Liver (tissue), 9 donors: Measurements from ENCODE around the gene CMTM5. TPM values are rescaled to one million over a fixed set of nuclear protein-coding genes. Genes with fewer than 3 reads are reported as not detected.

Experiments
- DNase-seq: peaks from one replicate; pipeline ENCODE4 v3.0.0-alpha.2; 2017; ENCODE audit warnings: low spot score
- H3K27ac ChIP-seq, 2 donors: one replicate each; pipeline ENCODE4 v1.7.0; 2013; ENCODE audit warnings: inconsistent platforms in 2 of 2, low read length in 2 of 2, control low read depth in 1 of 2, low read depth in 1 of 2, mild to moderate bottlenecking in 1 of 2
- H3K27me3 ChIP-seq, 4 donors: one replicate each; pipeline versions ENCODE4 v1.6.1 to v1.7.0; 2013; ENCODE audit warnings: low read length in 3 of 4, inconsistent platforms in 1 of 4, mild to moderate bottlenecking in 1 of 4, moderate library complexity in 1 of 4; ENCODE audit not compliant: control insufficient read depth in 4 of 4, insufficient read depth in 4 of 4
- H3K36me3 ChIP-seq, 4 donors: one replicate each; pipeline versions ENCODE4 v1.6.1 to v1.7.0; 2013; ENCODE audit warnings: low read length in 3 of 4, mild to moderate bottlenecking in 3 of 4, low read depth in 1 of 4, moderate library complexity in 1 of 4; ENCODE audit not compliant: control insufficient read depth in 4 of 4, insufficient read depth in 3 of 4
- H3K4me1 ChIP-seq, 4 donors: one replicate each; pipeline versions ENCODE4 v1.6.1 to v1.7.0; 2013; ENCODE audit warnings: low read length in 3 of 4, mild to moderate bottlenecking in 3 of 4, moderate library complexity in 1 of 4; ENCODE audit not compliant: control insufficient read depth in 4 of 4, insufficient read depth in 4 of 4
- H3K4me3 ChIP-seq, 3 donors: one replicate each; pipeline versions ENCODE4 v1.6.1 to v1.7.0; 2013; ENCODE audit warnings: low read length in 3 of 3, control low read depth in 1 of 3, low read depth in 1 of 3, mild to moderate bottlenecking in 1 of 3
- H3K9ac ChIP-seq, 2 donors: one replicate each; pipeline ENCODE4 v1.7.0; 2013; ENCODE audit warnings: low read length in 2 of 2, mild to moderate bottlenecking in 2 of 2, moderate library complexity in 2 of 2, control low read depth in 1 of 2, low read depth in 1 of 2
- H3K9me3 ChIP-seq, 4 donors: one replicate each; pipeline versions ENCODE4 v1.6.1 to v1.7.0; 2013; ENCODE audit warnings: low read length in 3 of 4; ENCODE audit not compliant: control insufficient read depth in 4 of 4
- EGR1 ChIP-seq, 2 donors: IDR thresholded peaks; 2 replicates each; pipeline ENCODE4 v1.6.1; 2016 to 2018; ENCODE audit warnings: antibody characterized with exemption in 2 of 2, low read depth in 2 of 2
- FOXA1 ChIP-seq: IDR thresholded peaks from 2 replicates; pipeline ENCODE4 v1.6.1; 2016; ENCODE audit warnings: antibody characterized with exemption
- FOXA2 ChIP-seq: IDR thresholded peaks from 2 replicates; pipeline ENCODE4 v1.6.1; 2016; ENCODE audit warnings: antibody characterized with exemption
- GABPA ChIP-seq, 2 donors: IDR thresholded peaks in 1 of 2; conservative IDR thresholded peaks in 1 of 2; 2 replicates each; pipeline ENCODE4 v1.6.1; 2016; ENCODE audit warnings: antibody characterized with exemption in 2 of 2, mild to moderate bottlenecking in 1 of 2, moderate library complexity in 1 of 2
- HNF4G ChIP-seq: IDR thresholded peaks from 2 replicates; pipeline ENCODE4 v1.6.1; 2016; ENCODE audit warnings: antibody characterized with exemption
- JUND ChIP-seq, 2 donors: IDR thresholded peaks; 2 replicates each; pipeline ENCODE4 v1.6.1; 2016; ENCODE audit warnings: antibody characterized with exemption in 2 of 2
- RAD21 ChIP-seq, 2 donors: IDR thresholded peaks; 2 replicates each; pipeline ENCODE4 v1.6.1; 2016; ENCODE audit warnings: antibody characterized with exemption in 2 of 2, mild to moderate bottlenecking in 2 of 2
- RXRA ChIP-seq, 2 donors: IDR thresholded peaks; 2 replicates each; pipeline ENCODE4 v1.6.1; 2017 to 2018; ENCODE audit warnings: antibody characterized with exemption in 2 of 2, mild to moderate bottlenecking in 1 of 2
- SP1 ChIP-seq: IDR thresholded peaks from 2 replicates; pipeline ENCODE4 v1.6.1; 2018; ENCODE audit warnings: antibody characterized with exemption, mild to moderate bottlenecking
- TAF1 ChIP-seq: conservative IDR thresholded peaks from 2 replicates; pipeline ENCODE4 v1.6.1; 2016; ENCODE audit warnings: antibody characterized with exemption, mild to moderate bottlenecking
- YY1 ChIP-seq: IDR thresholded peaks from 2 replicates; pipeline ENCODE4 v1.6.1; 2016; ENCODE audit warnings: antibody characterized with exemption, mild to moderate bottlenecking
- WGBS: extraction: QIAGEN DNeasy Blood & Tissue Kit; methylation state at CpG from one replicate; pipeline ENCODE4 v1.1.7; 2013; 5-methylcytosine and 5-hydroxymethylcytosine counted together
- polyA plus RNA-seq, 2 donors: library from polyadenylated mRNA; stranded (reverse) in 1 of 2; unstranded in 1 of 2; fragments of 200-250 nt in 1 of 2; fragments of >200 nt in 1 of 2; fragmentation: Nextera tagmentation in 1 of 2; extraction: Ambion mirVana in 1 of 2; gene quantifications; one replicate each; pipeline versions ENCODE4 v1.2.1 to v1.2.3, GENCODE V29; 2013 to 2015
- total RNA-seq, 2 donors: library from RNA; depleted of rRNA; stranded (reverse); fragments of >200 nt; gene quantifications; one replicate each; pipeline ENCODE4 v1.2.3, GENCODE V29; 2014
- TF ChIP-seq, protein P1 (sequence below): IDR thresholded peaks from 2 replicates; pipeline ENCODE4 v1.6.1; 2016; ENCODE audit warnings: antibody characterized with exemption
- TF ChIP-seq, protein P2 (sequence below): IDR thresholded peaks from 2 replicates; pipeline ENCODE4 v1.6.1; 2016; ENCODE audit warnings: antibody characterized with exemption
- TF ChIP-seq, protein P3 (sequence below): IDR thresholded peaks from 2 replicates; pipeline ENCODE4 v1.6.1; 2016; ENCODE audit warnings: antibody characterized with exemption, mild to moderate bottlenecking
- TF ChIP-seq, protein P4 (sequence below): IDR thresholded peaks from 2 replicates; pipeline ENCODE4 v1.6.1; 2016; ENCODE audit warnings: antibody characterized with exemption
- donor health status: healthy.
- donor health status: healthy.
- donor health status: healthy.
- donor health status: healthy.
- donor health status: healthy.

CMTM5 gene
- total and polyA plus RNA-seq, 4 donors: 0.22 to 5.5 TPM; not detected in 2

DNA sequence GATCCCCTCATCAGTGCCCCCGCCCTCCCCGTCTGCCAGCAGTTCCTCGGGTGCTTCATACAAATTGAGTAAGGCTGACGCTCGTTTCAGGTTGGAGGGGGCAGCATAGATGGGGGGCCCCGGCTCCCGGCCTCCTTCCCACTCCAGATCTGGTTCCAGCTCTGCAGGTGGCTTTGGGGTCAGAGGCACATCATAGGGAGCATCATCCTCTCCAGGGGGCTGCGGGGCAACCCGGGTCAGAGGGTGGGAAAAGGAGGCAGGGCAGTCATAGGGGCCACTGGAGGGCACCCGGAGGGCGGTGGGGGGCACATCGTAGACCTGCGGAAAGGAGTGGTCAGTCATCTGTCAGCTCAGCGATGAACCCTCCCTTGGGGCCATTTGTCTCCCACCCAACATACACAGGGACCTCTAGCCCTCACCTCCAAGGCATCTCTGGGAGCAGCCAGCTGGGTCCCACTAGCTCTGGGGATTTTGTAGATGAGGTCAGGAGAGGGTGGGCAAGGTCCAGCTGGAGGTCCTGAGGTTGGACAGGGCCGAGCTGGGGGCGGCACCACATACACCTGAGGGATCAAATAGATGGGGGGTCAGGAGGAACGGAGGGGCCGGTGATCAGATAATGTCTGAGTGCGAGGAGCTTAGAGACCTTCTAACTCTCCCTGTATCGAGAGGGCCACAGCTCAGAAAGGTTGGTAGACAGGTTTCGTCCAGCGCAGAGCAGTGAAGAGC is 17.0 kb upstream of the CMTM5 start:
- peaks cover 0 to 10% (median 5%) of the 10 kb centered on the region in 4 donors for H3K27me3 ChIP-seq
- H3K4me3 ChIP-seq: no peak overlapping the region
- no peak overlapping the region for H3K27ac ChIP-seq
- DNase-seq: no peak
- TF ChIP-seq FOXA1 (no peak), EGR1 (IDR thresholded peaks at IDR 0.05; ENCODE audit: low read depth in 2 of 2) (no peak), SP1 (no peak), GABPA (IDR thresholded peaks at IDR 0.05 in 1 of 2, conservative IDR thresholded peaks at IDR 0.05 in 1 of 2) (no peak), JUND (IDR thresholded peaks at IDR 0.05) (no peak), YY1 (no peak), TAF1 (no peak), HNF4G (no peak)
- no peaks in the 10 kb centered on the region for H3K36me3 ChIP-seq
- no peak overlapping the region for H3K9ac ChIP-seq
- WGBS: 85% methylated on average over 22 of the region's 22 CpGs
- H3K4me1 ChIP-seq: peaks cover 0 to 2% (median under 1%) of the 10 kb centered on the region in 4 donors
- no peaks in the 10 kb centered on the region for H3K9me3 ChIP-seq

DNA sequence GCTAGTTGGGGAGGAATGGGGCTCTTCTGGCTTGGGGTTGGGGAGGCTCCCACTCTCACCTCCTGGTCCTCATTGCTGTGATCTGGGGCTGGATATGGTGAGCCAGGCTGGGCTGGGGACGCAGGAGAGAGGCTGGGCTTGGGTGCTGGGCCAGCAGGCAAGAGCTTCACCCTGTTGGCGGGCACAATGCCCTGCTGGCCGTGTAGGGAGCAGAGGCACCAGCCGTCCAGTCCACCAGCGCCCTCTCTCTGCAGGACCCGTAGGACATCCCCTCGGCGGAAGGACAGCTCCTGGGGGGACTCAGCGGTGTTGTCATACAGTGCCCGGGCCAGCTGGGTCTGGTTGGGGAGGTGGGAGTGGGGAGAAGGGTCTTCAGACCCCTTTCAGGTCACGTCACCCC is 16.4 kb upstream of the CMTM5 start:
- peaks cover 0 to 7% (median 5%) of the 10 kb centered on the region in 4 donors for H3K27me3 ChIP-seq
- 76% methylated on average over 11 of the region's 11 CpGs for WGBS
- H3K4me1 ChIP-seq: peaks cover 2 to 7% (median 5%) of the 10 kb centered on the region in 4 donors

More for the DNA sequence above, 16.4 kb upstream of the CMTM5 start:
- no peak overlapping the region for H3K4me3 ChIP-seq
- no peak overlapping the region for H3K9ac ChIP-seq
- H3K27ac ChIP-seq: no peak overlapping the region
- TF ChIP-seq TAF1: no peak
- TF ChIP-seq FOXA1: no peak
- TF ChIP-seq, protein P1, sequence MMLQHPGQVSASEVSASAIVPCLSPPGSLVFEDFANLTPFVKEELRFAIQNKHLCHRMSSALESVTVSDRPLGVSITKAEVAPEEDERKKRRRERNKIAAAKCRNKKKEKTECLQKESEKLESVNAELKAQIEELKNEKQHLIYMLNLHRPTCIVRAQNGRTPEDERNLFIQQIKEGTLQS: no peak
- no peak for TF ChIP-seq YY1
- TF ChIP-seq, protein P2, sequence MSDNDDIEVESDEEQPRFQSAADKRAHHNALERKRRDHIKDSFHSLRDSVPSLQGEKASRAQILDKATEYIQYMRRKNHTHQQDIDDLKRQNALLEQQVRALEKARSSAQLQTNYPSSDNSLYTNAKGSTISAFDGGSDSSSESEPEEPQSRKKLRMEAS: no peak
- TF ChIP-seq, protein P3, sequence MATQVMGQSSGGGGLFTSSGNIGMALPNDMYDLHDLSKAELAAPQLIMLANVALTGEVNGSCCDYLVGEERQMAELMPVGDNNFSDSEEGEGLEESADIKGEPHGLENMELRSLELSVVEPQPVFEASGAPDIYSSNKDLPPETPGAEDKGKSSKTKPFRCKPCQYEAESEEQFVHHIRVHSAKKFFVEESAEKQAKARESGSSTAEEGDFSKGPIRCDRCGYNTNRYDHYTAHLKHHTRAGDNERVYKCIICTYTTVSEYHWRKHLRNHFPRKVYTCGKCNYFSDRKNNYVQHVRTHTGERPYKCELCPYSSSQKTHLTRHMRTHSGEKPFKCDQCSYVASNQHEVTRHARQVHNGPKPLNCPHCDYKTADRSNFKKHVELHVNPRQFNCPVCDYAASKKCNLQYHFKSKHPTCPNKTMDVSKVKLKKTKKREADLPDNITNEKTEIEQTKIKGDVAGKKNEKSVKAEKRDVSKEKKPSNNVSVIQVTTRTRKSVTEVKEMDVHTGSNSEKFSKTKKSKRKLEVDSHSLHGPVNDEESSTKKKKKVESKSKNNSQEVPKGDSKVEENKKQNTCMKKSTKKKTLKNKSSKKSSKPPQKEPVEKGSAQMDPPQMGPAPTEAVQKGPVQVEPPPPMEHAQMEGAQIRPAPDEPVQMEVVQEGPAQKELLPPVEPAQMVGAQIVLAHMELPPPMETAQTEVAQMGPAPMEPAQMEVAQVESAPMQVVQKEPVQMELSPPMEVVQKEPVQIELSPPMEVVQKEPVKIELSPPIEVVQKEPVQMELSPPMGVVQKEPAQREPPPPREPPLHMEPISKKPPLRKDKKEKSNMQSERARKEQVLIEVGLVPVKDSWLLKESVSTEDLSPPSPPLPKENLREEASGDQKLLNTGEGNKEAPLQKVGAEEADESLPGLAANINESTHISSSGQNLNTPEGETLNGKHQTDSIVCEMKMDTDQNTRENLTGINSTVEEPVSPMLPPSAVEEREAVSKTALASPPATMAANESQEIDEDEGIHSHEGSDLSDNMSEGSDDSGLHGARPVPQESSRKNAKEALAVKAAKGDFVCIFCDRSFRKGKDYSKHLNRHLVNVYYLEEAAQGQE: no peak
- no peak for TF ChIP-seq RXRA (IDR thresholded peaks at IDR 0.05)
- TF ChIP-seq, protein P4, sequence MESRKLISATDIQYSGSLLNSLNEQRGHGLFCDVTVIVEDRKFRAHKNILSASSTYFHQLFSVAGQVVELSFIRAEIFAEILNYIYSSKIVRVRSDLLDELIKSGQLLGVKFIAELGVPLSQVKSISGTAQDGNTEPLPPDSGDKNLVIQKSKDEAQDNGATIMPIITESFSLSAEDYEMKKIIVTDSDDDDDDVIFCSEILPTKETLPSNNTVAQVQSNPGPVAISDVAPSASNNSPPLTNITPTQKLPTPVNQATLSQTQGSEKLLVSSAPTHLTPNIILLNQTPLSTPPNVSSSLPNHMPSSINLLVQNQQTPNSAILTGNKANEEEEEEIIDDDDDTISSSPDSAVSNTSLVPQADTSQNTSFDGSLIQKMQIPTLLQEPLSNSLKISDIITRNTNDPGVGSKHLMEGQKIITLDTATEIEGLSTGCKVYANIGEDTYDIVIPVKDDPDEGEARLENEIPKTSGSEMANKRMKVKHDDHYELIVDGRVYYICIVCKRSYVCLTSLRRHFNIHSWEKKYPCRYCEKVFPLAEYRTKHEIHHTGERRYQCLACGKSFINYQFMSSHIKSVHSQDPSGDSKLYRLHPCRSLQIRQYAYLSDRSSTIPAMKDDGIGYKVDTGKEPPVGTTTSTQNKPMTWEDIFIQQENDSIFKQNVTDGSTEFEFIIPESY: no peak
- no peak for TF ChIP-seq GABPA (IDR thresholded peaks at IDR 0.05 in 1 of 2, conservative IDR thresholded peaks at IDR 0.05 in 1 of 2)
- TF ChIP-seq SP1: no peak
- no peak for TF ChIP-seq EGR1 (IDR thresholded peaks at IDR 0.05; ENCODE audit: low read depth in 2 of 2)
- no peak for TF ChIP-seq RAD21 (IDR thresholded peaks at IDR 0.05)
- TF ChIP-seq FOXA2: no peak
- H3K36me3 ChIP-seq: no peaks in the 10 kb centered on the region
- H3K9me3 ChIP-seq: no peaks in the 10 kb centered on the region
- no peak for DNase-seq
